ENCODE measurements around the gene SMIM35.
"Not testable (repeated sequence)": the region's sequence is repeated elsewhere in the genome, so short reads cannot be mapped to it uniquely, and the experiment has no call there.

SMIM35 gene

DNA sequence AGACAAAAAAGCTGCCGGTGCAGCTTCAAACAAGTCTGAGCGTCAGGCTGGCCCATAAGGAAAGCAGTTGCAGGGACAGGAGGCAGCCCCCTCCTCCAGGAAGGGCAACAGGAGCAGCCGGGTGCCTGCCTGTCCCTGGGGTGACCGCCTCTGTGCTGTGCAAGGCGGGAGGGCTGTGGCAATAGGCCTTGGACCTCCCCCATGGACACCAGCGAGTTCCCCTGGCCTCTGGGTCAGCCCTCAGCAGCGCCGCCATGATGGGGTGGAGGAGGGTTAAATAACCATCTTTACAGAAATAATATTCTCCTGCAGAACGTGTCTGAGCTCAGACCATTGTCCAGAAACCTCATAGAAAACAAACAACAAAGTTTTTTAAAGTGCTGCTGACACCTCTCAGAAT lies 13.2 kb downstream of the SMIM35 start:
- Histone ChIP-seq H3K27me3 (ENCODE audit: control insufficient read depth, insufficient read depth, low read length) (no peaks in the 10 kb centered on the region), H3K4me3 (ENCODE audit: low read length) (no peak overlapping the region), H3K36me3 (ENCODE audit: control insufficient read depth, insufficient read depth, low read length) (no peaks in the 10 kb centered on the region), H3K4me1 (ENCODE audit: control insufficient read depth, insufficient read depth, low read length) (peaks cover 34% of the 10 kb centered on the region), H3K9me3 (ENCODE audit: control insufficient read depth, low read length) (no peaks in the 10 kb centered on the region), H3K9ac (ENCODE audit: low read length) (no peak overlapping the region)

DNA sequence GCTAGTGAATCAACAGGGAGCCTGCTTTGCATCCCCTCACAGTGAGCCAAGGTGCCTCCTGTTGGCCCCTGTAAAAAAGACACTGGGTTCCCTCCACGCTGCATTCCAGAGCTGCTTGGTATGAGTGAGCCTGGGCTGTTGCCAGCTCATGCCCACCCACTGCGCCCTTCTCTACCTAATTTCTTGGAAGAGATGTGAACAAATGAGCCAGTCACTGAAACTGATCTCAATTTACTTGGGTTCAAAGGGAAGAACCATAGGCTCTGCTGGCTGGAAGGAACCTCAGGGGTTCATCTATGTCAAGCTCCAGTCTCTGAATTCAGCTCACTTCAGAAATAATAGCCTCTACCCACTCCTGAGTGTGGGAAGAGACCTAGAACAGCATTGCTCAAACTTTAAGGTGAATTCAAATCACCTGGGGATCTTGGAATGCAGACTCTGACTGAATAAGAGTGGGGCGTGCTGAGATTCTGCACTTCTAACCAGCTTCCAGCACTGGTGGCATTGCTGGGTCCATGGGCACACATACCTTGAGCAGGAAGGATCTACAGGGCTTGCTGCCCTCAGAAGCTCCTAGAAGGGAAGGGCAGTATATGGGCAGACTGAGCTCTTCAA lies 15.2 kb downstream of the SMIM35 start:
- Histone ChIP-seq H3K36me3 (ENCODE audit: control insufficient read depth, insufficient read depth, low read length) (no peaks in the 10 kb centered on the region), H3K4me1 (ENCODE audit: control insufficient read depth, insufficient read depth, low read length) (peaks cover 25% of the 10 kb centered on the region), H3K4me3 (ENCODE audit: low read length) (no peak overlapping the region), H3K9me3 (ENCODE audit: control insufficient read depth, low read length) (no peaks in the 10 kb centered on the region), H3K9ac (ENCODE audit: low read length) (no peak overlapping the region), H3K27me3 (ENCODE audit: control insufficient read depth, insufficient read depth, low read length) (no peaks in the 10 kb centered on the region)

DNA sequence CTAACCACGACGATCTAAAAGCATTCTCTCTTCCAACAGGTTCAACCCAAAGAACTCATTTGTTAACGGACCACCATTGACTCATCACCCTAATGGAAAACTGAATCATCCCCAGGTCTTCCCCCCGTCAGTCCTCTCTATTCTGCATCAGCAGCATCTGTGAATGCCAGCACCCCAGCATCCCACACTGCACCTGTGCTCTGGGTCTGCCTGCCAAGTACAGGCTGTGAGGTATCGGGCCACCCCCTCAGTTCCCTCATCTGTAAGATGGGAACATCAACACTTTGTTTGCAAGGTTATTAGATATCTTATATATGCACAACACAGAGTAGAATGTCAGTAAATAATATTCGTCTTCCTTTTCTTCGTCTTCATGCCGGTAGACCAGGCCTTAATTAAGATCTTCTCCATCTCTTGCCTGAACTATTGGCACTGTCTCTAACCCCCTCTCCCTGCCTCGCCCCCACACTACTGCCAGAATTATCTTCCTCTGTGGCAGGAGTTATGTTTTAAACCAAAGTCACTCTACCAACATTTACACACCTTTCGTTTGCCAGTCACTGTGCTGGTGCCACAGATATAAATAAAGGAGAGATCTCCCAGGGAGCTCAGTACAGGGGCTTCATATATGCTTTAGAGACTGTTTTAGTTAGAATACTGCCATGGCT lies 17.7 kb downstream of the SMIM35 start:
- Histone ChIP-seq H3K9ac (ENCODE audit: low read length) (no peak overlapping the region), H3K9me3 (ENCODE audit: control insufficient read depth, low read length) (no peaks in the 10 kb centered on the region), H3K27me3 (ENCODE audit: control insufficient read depth, insufficient read depth, low read length) (no peaks in the 10 kb centered on the region), H3K4me3 (ENCODE audit: low read length) (no peak overlapping the region), H3K36me3 (ENCODE audit: control insufficient read depth, insufficient read depth, low read length) (no peaks in the 10 kb centered on the region), H3K4me1 (ENCODE audit: control insufficient read depth, insufficient read depth, low read length) (peaks cover 10% of the 10 kb centered on the region)

DNA sequence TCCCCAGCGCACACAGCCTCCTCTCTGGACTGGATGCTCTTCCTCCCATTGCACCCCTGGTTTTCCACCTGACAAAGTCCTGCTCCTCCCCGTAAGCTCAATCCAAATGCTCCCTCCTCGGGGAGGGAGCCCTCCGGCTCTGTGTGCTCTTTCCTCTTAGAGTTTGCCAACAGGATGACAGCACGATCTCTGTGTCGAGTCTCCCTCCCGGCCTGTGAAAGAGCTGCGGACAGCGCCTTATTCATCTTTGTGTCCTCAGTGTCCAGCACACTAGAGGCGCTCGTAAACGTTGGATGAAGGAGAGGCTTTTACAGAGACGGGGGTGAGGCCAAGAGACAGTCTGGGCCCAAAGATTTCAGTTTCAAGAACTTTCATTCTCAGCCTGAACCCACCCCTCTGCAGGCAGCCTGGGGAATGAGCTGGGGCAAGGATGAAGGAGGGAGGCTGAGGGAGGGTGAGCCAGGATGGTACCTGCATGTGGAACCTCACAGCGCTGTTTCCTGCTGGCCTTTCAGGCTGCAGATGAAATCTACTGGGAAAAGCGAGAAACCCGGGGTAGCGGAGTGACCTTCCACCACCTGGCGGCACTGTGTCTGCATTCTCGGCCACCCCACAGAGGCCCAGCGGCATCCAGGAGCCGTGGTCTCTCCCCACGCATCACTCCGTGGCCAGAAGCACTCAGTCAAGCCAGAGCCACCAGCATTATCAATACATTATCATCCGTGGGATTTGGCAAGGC lies 18.4 kb downstream of the SMIM35 start:
- no peak overlapping the region for H3K4me3 ChIP-seq (ENCODE audit: low read length)
- no peaks in the 10 kb centered on the region for H3K9me3 ChIP-seq (ENCODE audit: control insufficient read depth, low read length)
- no peaks in the 10 kb centered on the region for H3K36me3 ChIP-seq (ENCODE audit: control insufficient read depth, insufficient read depth, low read length)
- H3K9ac ChIP-seq (ENCODE audit: low read length), result no peak overlapping the region
- H3K27me3 ChIP-seq (ENCODE audit: control insufficient read depth, insufficient read depth, low read length), result no peaks in the 10 kb centered on the region
- peaks cover 9% of the 10 kb centered on the region for H3K4me1 ChIP-seq (ENCODE audit: control insufficient read depth, insufficient read depth, low read length)

DNA sequence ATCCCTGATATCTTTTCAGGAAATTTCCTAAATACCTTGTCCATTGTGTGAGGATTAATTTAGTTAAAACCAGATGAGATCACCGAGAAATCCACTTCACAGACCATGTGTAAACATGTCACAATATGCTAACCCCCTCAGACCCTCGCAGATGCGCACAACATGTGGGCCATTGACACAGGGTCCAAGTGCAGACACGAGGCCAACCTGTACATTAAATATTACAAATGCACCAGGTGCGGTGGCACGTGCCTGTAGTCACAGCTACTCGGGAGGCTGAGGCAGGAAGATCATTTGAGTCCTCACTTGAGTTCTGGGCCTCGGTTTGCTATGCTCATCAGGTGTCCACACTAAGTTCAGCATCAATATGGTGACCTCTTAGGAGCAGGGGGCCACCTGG lies 19.8 kb downstream of the SMIM35 start:
- no peaks in the 10 kb centered on the region for H3K36me3 ChIP-seq (ENCODE audit: control insufficient read depth, insufficient read depth, low read length)
- no peak overlapping the region for H3K4me3 ChIP-seq (ENCODE audit: low read length)
- H3K9me3 ChIP-seq (ENCODE audit: control insufficient read depth, low read length), result no peaks in the 10 kb centered on the region
- H3K27me3 ChIP-seq (ENCODE audit: control insufficient read depth, insufficient read depth, low read length), result no peaks in the 10 kb centered on the region
- H3K4me1 ChIP-seq (ENCODE audit: control insufficient read depth, insufficient read depth, low read length), result peaks cover 9% of the 10 kb centered on the region
- no peak overlapping the region for H3K9ac ChIP-seq (ENCODE audit: low read length)

GRCh38 chr11:118065384-118065783 lies 21.4 kb downstream of the SMIM35 start:
- Histone ChIP-seq H3K27me3 (ENCODE audit: control insufficient read depth, insufficient read depth, low read length) (no peaks in the 10 kb centered on the region), H3K4me3 (ENCODE audit: low read length) (no peak overlapping the region), H3K9me3 (ENCODE audit: control insufficient read depth, low read length) (no peaks in the 10 kb centered on the region), H3K4me1 (ENCODE audit: control insufficient read depth, insufficient read depth, low read length) (peaks cover 9% of the 10 kb centered on the region), H3K36me3 (ENCODE audit: control insufficient read depth, insufficient read depth, low read length) (no peaks in the 10 kb centered on the region), H3K9ac (ENCODE audit: low read length) (no peak overlapping the region)

DNA sequence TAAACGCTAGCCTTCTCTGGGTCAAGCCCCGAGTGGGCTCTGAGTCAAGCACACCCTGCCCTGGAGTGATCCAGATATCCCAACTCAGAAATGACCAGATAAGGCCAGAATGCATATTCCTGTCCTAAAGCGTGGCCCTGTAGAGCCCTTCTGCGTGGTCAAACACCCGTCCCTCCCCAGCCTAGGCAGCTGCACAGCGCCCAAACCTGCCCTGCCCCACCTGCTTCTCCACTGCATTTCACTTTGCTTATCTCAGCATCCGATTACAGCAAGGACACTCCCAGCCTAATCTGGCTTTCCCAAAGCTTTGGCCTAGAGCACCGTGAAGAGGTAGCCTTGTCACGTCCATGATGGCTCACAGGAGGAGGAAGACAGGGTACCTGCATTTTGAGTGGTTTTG lies 21.8 kb downstream of the SMIM35 start:
- Histone ChIP-seq H3K36me3 (ENCODE audit: control insufficient read depth, insufficient read depth, low read length) (no peaks in the 10 kb centered on the region), H3K27me3 (ENCODE audit: control insufficient read depth, insufficient read depth, low read length) (no peaks in the 10 kb centered on the region), H3K9me3 (ENCODE audit: control insufficient read depth, low read length) (no peaks in the 10 kb centered on the region), H3K4me1 (ENCODE audit: control insufficient read depth, insufficient read depth, low read length) (peaks cover 9% of the 10 kb centered on the region), H3K9ac (ENCODE audit: low read length) (no peak overlapping the region), H3K4me3 (ENCODE audit: low read length) (no peak overlapping the region)

- not testable (repeated sequence) for H3K9ac ChIP-seq (ENCODE audit: low read length); H3K9me3 ChIP-seq (ENCODE audit: control insufficient read depth, low read length); H3K4me1 ChIP-seq (ENCODE audit: control insufficient read depth, insufficient read depth, low read length); H3K27me3 ChIP-seq (ENCODE audit: control insufficient read depth, insufficient read depth, low read length); H3K36me3 ChIP-seq (ENCODE audit: control insufficient read depth, insufficient read depth, low read length); H3K4me3 ChIP-seq (ENCODE audit: low read length)
These were observed 24.1 kb downstream of the SMIM35 start for GRCh38 chr11:118062631-118063030.

GRCh38 chr11:118062181-118062580 lies 24.6 kb downstream of the SMIM35 start:
- not testable (repeated sequence) for H3K4me1 ChIP-seq (ENCODE audit: control insufficient read depth, insufficient read depth, low read length); H3K36me3 ChIP-seq (ENCODE audit: control insufficient read depth, insufficient read depth, low read length); H3K9me3 ChIP-seq (ENCODE audit: control insufficient read depth, low read length); H3K9ac ChIP-seq (ENCODE audit: low read length); H3K4me3 ChIP-seq (ENCODE audit: low read length); H3K27me3 ChIP-seq (ENCODE audit: control insufficient read depth, insufficient read depth, low read length)

GRCh38 chr11:118061586-118062125 lies 25.1 kb downstream of the SMIM35 start:
- H3K4me1 ChIP-seq (ENCODE audit: control insufficient read depth, insufficient read depth, low read length), result peaks cover 9% of the 10 kb centered on the region
- H3K4me3 ChIP-seq (ENCODE audit: low read length), result no peak overlapping the region
- H3K9me3 ChIP-seq (ENCODE audit: control insufficient read depth, low read length), result no peaks in the 10 kb centered on the region
- H3K9ac ChIP-seq (ENCODE audit: low read length), result no peak overlapping the region
- no peaks in the 10 kb centered on the region for H3K27me3 ChIP-seq (ENCODE audit: control insufficient read depth, insufficient read depth, low read length)
- no peaks in the 10 kb centered on the region for H3K36me3 ChIP-seq (ENCODE audit: control insufficient read depth, insufficient read depth, low read length)

DNA sequence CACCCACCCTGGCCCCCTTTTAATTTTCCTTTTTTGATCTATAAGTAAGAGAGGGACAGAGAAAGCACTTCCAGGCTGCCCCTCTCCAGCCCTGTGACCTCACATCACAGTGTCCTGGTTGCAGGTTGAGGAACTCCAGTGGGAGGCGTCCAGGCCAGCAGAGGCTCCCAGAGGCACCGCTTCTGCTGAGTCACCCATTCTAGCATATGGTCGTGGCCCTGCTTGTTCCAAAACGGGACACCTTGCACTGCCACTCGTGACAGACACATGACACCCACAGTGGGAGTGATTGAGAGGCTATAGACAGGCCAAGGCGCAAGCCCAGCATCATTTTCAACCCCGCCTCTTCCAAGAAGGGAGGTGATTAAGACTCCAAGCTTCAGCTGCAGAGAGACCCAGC lies 25.9 kb downstream of the SMIM35 start:
- Histone ChIP-seq H3K9me3 (ENCODE audit: control insufficient read depth, low read length) (no peaks in the 10 kb centered on the region), H3K27me3 (ENCODE audit: control insufficient read depth, insufficient read depth, low read length) (no peaks in the 10 kb centered on the region), H3K9ac (ENCODE audit: low read length) (no peak overlapping the region), H3K36me3 (ENCODE audit: control insufficient read depth, insufficient read depth, low read length) (no peaks in the 10 kb centered on the region), H3K4me3 (ENCODE audit: low read length) (no peak overlapping the region), H3K4me1 (ENCODE audit: control insufficient read depth, insufficient read depth, low read length) (peaks cover 9% of the 10 kb centered on the region)

DNA sequence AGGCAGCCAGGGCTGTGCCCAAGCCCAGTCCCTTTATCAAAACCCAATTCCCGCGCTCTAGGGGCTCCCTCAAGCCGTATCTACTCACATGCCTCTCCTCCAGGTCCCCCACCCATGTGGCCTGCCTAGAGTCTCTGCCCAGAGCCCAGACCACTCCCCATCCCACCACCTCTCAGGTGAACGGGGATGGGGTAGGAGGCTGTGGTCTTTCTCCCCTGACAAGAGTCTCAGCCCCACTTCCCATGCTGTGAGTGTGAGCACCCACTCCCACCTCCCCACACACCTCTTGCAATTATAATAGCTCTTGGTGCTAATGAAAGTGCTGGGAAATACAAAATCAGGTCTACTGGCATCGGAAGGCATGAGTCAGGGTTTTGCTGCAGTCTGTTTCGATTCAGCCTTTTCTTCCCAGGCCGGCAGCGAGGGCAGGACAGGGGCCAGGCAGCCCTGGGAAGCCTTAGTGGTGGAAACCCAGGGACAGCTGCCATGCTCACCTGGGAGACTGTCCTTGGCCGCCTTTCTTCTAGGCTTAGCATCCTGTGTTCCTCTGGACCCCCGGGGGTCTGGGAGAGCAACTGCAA lies 26.6 kb downstream of the SMIM35 start:
- Histone ChIP-seq H3K4me1 (ENCODE audit: control insufficient read depth, insufficient read depth, low read length) (peaks cover 6% of the 10 kb centered on the region), H3K27me3 (ENCODE audit: control insufficient read depth, insufficient read depth, low read length) (no peaks in the 10 kb centered on the region), H3K9ac (ENCODE audit: low read length) (no peak overlapping the region), H3K9me3 (ENCODE audit: control insufficient read depth, low read length) (no peaks in the 10 kb centered on the region), H3K36me3 (ENCODE audit: control insufficient read depth, insufficient read depth, low read length) (no peaks in the 10 kb centered on the region), H3K4me3 (ENCODE audit: low read length) (no peak overlapping the region)

All from mucosa of stomach (tissue), 1 donor.